Loucy (cell line): ENCODE data around the gene ANKRD39.

Experiments
- H2AFZ ChIP-seq: fragments of 200-600 bp; sonication (generic); 2 replicates; pipeline ENCODE4 v1.6.0; 2016; ENCODE audit warnings: antibody characterized with exemption, mild to moderate bottlenecking, low read length, moderate library complexity
- H3F3A ChIP-seq: fragments of 200-600 bp; 2 replicates; pipeline ENCODE4 v1.6.0; 2016; ENCODE audit warnings: antibody characterized with exemption, low read depth, mild to moderate bottlenecking
- H3K27me3 ChIP-seq: fragments of 200-600 bp; sonication (generic); 2 replicates; pipeline ENCODE4 v1.6.1; 2014; ENCODE audit warnings: low read length, mild to moderate bottlenecking; ENCODE audit not compliant: insufficient read depth, poor library complexity, severe bottlenecking
- H3K36me3 ChIP-seq: fragments of 200-600 bp; sonication (generic); 2 replicates; pipeline ENCODE4 v1.6.1; 2016; ENCODE audit warnings: low read length; ENCODE audit not compliant: insufficient read depth
- H3K4me1 ChIP-seq: fragments of 200-600 bp; sonication (generic); 2 replicates; pipeline ENCODE4 v1.5.1; 2014; ENCODE audit warnings: low read length, mild to moderate bottlenecking; ENCODE audit not compliant: insufficient read depth, poor library complexity, severe bottlenecking
- H3K4me2 ChIP-seq: fragments of 200-600 bp; sonication (generic); 2 replicates; pipeline ENCODE4 v1.6.0; 2014; ENCODE audit warnings: antibody characterized with exemption, low read length, low read depth, mild to moderate bottlenecking; ENCODE audit not compliant: poor library complexity, severe bottlenecking
- H3K4me3 ChIP-seq: fragments of 200-600 bp; sonication (generic); 2 replicates; pipeline ENCODE4 v1.5.1; 2014; ENCODE audit warnings: low read length, mild to moderate bottlenecking, mixed read lengths; ENCODE audit not compliant: poor library complexity, severe bottlenecking
- H3K79me2 ChIP-seq: fragments of 200-600 bp; sonication (generic); 2 replicates; pipeline ENCODE4 v1.6.1; 2014; ENCODE audit warnings: low read length; ENCODE audit not compliant: insufficient read depth
- H3K9ac ChIP-seq: fragments of 200-600 bp; sonication (generic); 2 replicates; pipeline ENCODE4 v1.6.0; 2014; ENCODE audit warnings: mild to moderate bottlenecking, low read depth, low read length, moderate library complexity; ENCODE audit not compliant: poor library complexity, severe bottlenecking
- H3K9me2 ChIP-seq: fragments of 200-600 bp; sonication (generic); replicated peaks from 2 replicates; pipeline ENCODE4 v1.6.1; 2016; ENCODE audit warnings: low read depth, low read length, mixed read lengths
- H3K9me3 ChIP-seq: fragments of 200-600 bp; sonication (generic); 2 replicates; pipeline ENCODE4 v1.6.1; 2014; ENCODE audit warnings: mild to moderate bottlenecking, antibody characterized with exemption, low read length, low read depth; ENCODE audit not compliant: insufficient read depth
- H4K20me1 ChIP-seq: fragments of 200-600 bp; sonication (generic); 2 replicates; pipeline ENCODE4 v1.6.0; 2014; ENCODE audit warnings: antibody characterized with exemption, low read length, mild to moderate bottlenecking; ENCODE audit not compliant: insufficient read depth, poor library complexity, severe bottlenecking
- EZH2phosphoT487 ChIP-seq: fragments of 200-600 bp; IDR thresholded peaks from 2 replicates; pipeline ENCODE4 v1.6.1; 2018; ENCODE audit warnings: antibody characterized with exemption, mild to moderate bottlenecking, moderate library complexity, borderline replicate concordance
- TF ChIP-seq, protein P1 (sequence below): fragments of 200-600 bp; sonication (generic); conservative IDR thresholded peaks from 2 replicates; pipeline ENCODE4 v1.5.1; 2014; ENCODE audit warnings: mild to moderate bottlenecking, antibody characterized with exemption, low read length

Gene ANKRD39

DNA sequence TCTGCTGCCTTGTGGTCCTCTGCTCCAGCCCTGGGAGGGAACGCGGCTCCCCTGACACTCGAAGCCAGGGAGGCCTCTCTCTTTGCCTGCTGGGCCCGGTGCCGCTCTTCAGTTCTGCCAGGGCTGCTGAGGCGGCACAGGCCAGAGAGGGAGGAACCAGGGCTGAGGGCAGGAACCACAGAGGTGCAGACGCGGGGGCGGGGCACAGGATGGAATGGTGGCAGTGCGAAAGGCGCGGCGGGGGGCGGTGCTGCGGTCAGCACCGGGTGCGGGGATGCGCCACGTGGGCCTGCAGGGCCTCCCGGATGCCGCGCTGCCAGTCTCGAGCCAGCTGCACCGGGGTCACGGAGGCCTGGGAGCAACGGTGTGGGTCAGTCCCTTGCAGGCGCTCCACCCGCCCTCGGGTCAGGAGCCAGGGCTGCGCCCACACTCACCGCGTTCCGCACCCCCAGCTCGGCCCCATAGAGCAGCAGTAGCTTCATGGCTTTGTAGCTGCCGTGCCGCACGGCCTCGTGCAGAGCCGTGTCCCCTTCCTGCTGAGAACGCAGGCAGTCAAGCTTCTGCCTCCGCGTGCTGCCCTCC is 18.4 kb downstream of the ANKRD39 start:
- no peaks in the 10 kb centered on the region for H3K4me1 ChIP-seq

DNA sequence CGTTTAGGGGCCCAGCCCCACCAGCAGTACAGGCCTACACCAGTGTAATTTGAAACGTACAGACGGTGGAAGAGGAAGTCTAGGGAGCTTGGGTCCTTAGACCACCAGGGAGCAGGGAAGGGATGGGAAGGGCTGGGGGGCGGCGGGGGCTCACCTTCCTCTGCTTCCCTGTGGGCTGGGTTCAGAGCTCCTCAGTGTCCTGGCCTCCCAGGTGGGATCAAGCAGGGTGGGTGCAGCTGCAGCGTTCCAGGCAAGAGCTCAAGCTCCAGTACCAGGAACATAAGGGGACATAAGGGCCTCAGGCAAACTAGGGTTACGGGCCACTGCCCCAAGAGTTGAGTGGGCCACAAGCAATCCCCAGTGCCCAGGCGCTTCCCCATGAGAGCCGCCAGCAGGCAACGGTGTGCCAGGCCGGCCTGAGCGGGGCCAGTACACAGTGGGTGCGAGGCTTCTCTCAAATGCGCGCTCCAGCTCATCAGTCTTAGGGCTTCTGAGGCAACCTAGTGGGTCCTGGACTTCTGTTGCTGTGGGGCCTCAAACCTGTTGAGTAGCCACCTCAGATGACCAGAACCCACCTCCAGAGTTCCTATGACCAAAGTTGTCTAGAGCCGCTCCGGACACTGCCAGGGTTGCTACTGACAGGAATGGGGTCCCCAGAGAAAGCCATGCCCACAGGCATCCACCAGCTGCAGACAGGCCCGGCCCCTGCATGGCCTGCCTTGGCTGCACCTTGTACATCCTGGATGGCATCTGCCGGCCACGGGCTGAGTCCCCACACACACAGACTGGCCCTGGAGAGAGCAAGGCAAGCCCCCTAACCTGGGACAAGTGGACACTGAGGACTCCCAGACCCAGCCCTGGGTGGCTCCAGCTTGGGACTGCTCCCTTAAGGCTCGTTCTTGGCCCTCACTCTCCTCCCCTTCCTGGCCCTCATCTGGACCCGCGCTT is 19.2 kb downstream of the ANKRD39 start:
- H3K79me2 ChIP-seq, result no peaks in the 10 kb centered on the region
- no peak overlapping the region for H3K4me2 ChIP-seq
- no peak overlapping the region for H2AFZ ChIP-seq
- H3K36me3 ChIP-seq, result peaks cover 9% of the 10 kb centered on the region; the same call in 1 of the 2 replicates
- no peak overlapping the region for H3K9ac ChIP-seq
- no peaks in the 10 kb centered on the region for H3K9me2 ChIP-seq
- no peaks in the 10 kb centered on the region for H4K20me1 ChIP-seq
- no peak overlapping the region for H3K4me3 ChIP-seq
- H3K4me1 ChIP-seq, result no peaks in the 10 kb centered on the region
- H3F3A ChIP-seq, result no peaks in the 10 kb centered on the region
- no peaks in the 10 kb centered on the region for H3K27me3 ChIP-seq
- TF ChIP-seq, protein P1, sequence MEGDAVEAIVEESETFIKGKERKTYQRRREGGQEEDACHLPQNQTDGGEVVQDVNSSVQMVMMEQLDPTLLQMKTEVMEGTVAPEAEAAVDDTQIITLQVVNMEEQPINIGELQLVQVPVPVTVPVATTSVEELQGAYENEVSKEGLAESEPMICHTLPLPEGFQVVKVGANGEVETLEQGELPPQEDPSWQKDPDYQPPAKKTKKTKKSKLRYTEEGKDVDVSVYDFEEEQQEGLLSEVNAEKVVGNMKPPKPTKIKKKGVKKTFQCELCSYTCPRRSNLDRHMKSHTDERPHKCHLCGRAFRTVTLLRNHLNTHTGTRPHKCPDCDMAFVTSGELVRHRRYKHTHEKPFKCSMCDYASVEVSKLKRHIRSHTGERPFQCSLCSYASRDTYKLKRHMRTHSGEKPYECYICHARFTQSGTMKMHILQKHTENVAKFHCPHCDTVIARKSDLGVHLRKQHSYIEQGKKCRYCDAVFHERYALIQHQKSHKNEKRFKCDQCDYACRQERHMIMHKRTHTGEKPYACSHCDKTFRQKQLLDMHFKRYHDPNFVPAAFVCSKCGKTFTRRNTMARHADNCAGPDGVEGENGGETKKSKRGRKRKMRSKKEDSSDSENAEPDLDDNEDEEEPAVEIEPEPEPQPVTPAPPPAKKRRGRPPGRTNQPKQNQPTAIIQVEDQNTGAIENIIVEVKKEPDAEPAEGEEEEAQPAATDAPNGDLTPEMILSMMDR, result no peak
- no peak for TF ChIP-seq EZH2phosphoT487
- no peaks in the 10 kb centered on the region for H3K9me3 ChIP-seq

More for the DNA sequence above, 18.4 kb downstream of the ANKRD39 start:
- TF ChIP-seq EZH2phosphoT487, result no peak
- TF ChIP-seq, protein P1, result no peak
- Histone ChIP-seq H3F3A (no peaks in the 10 kb centered on the region), H3K4me3 (no peak overlapping the region), H2AFZ (no peak overlapping the region), H3K9me2 (no peaks in the 10 kb centered on the region), H3K9ac (no peak overlapping the region), H3K9me3 (no peaks in the 10 kb centered on the region), H4K20me1 (no peaks in the 10 kb centered on the region), H3K79me2 (no peaks in the 10 kb centered on the region), H3K4me2 (no peak overlapping the region), H3K36me3 (peaks cover 6% of the 10 kb centered on the region; the same call in 1 of the 2 replicates), H3K27me3 (no peaks in the 10 kb centered on the region)

DNA sequence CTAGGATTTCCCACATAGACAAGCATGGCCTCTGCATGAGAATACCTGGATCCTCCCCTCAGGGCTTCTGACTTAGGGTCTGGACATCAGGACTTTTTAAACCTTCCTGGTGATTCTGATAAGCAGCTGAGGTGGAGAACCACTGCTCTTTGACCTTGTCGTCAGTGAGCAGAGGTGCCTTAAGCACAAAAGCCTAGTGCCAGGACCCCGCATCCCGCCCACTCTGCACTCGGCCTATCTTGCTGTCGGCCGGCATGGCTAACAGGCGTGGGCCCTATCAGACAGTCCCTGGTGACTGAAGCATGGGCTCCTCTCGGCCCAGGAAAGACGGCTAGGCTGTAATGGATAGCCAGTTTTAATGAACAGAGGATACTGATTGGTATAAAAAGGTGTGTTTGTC is 20.2 kb downstream of the ANKRD39 start:
- Histone ChIP-seq H3K9ac (no peak overlapping the region), H2AFZ (no peak overlapping the region), H3F3A (no peaks in the 10 kb centered on the region), H3K4me1 (no peaks in the 10 kb centered on the region), H3K4me2 (no peak overlapping the region), H3K4me3 (no peak overlapping the region), H4K20me1 (no peaks in the 10 kb centered on the region), H3K79me2 (no peaks in the 10 kb centered on the region), H3K9me3 (no peaks in the 10 kb centered on the region), H3K9me2 (no peaks in the 10 kb centered on the region), H3K36me3 (peaks cover 19% of the 10 kb centered on the region; the same call in 1 of the 2 replicates), H3K27me3 (no peaks in the 10 kb centered on the region)
- TF ChIP-seq, protein P1, result no peak
- no peak for TF ChIP-seq EZH2phosphoT487
